K562 (cell line): Measurements from ENCODE around the gene STOML3. TPM values are rescaled to one million over a fixed set of nuclear protein-coding genes. Genes with fewer than 3 reads are reported as not detected.

Experiments used
- ATAC-seq: fragments of 200-7000 bp; cut with Tn5 transposase; 3 replicates; pipeline ENCODE4 v1.9.1; 2020; ENCODE audit warnings: moderate library complexity
- BruUV-seq: library from RNA; stranded (reverse); fragments of 400-500 nt; replicated peaks from 2 replicates; lab custom pipeline; 2021; lab: Mats Ljungman, UMichigan
- CTCF ChIA-PET: fragments of 300-600 bp; formaldehyde crosslinking; extraction: SDS; loops from one replicate; lab custom pipeline; 2021; ENCODE audit warnings: low intra/inter-chr PET ratio; lab: Yijun Ruan, JAX
- POLR2A ChIA-PET: fragments of 300-600, 350-650 bp; sonication (Branson Sonifier 250); formaldehyde crosslinking; extraction: SDS; loops from one replicate; lab custom pipeline; 2021; ENCODE audit warnings: antibody characterized with exemption, inconsistent platforms; lab: Yijun Ruan, JAX
- DNase-seq, 4 experiments: peaks; one replicate each; pipeline versions ENCODE4 v3.0.0 to v3.0.0-alpha.2; 2011 to 2018; ENCODE audit warnings: low spot score in 3 of 4, mixed read lengths in 3 of 4; ENCODE audit errors: extremely low read depth in 1 of 4
- FAIRE-seq: peaks from 2 replicates; lab custom pipeline; 2011; peaks lifted over from hg19 to GRCh38; lab: Jason Lieb, UNC
- H2AFZ ChIP-seq: 2 replicates; pipeline ENCODE4 v1.6.0; 2011; ENCODE audit warnings: low read depth, low read length, control low read depth, inconsistent platforms
- H3K27ac ChIP-seq: fragments of 200-600 bp; 3 replicates; pipeline ENCODE4 v1.8.0; 2011; ENCODE audit warnings: low read depth, mild to moderate bottlenecking, control low read depth, inconsistent platforms, low read length, moderate library complexity, mixed read lengths; ENCODE audit errors: extremely low read depth
- H3K27me3 ChIP-seq, 2 experiments: fragments of 300-600 bp in 1 of 2; 2 replicates in 1 of 2; 3 replicates in 1 of 2; pipeline versions ENCODE4 v1.6.0 to v1.8.0; 2011; ENCODE audit warnings: inconsistent platforms in 2 of 2, low read length in 2 of 2, mild to moderate bottlenecking in 1 of 2, mixed read lengths in 1 of 2, moderate library complexity in 1 of 2; ENCODE audit not compliant: control insufficient read depth in 2 of 2, insufficient read depth in 2 of 2
- H3K36me3 ChIP-seq: fragments of 300-600 bp; 3 replicates; pipeline ENCODE4 v1.8.0; 2011; ENCODE audit warnings: mild to moderate bottlenecking, low read length, inconsistent platforms; ENCODE audit not compliant: control insufficient read depth, insufficient read depth
- H3K4me1 ChIP-seq, 2 experiments: fragments of 200-600 bp in 1 of 2; replicated peaks in 1 of 2; 2 replicates in 1 of 2; 3 replicates in 1 of 2; pipeline versions ENCODE4 v1.5.1 to v1.8.0; 2011; ENCODE audit warnings: inconsistent platforms in 2 of 2, low read length in 2 of 2, mild to moderate bottlenecking in 1 of 2, mixed read lengths in 1 of 2, moderate library complexity in 1 of 2; ENCODE audit not compliant: control insufficient read depth in 2 of 2, insufficient read depth in 2 of 2
- H3K4me2 ChIP-seq: 2 replicates; pipeline ENCODE4 v1.6.1; 2011; ENCODE audit warnings: low read length, control low read depth, inconsistent platforms, mixed read lengths; ENCODE audit not compliant: insufficient read depth
- H3K4me3 ChIP-seq: fragments of 200-600 bp; sonication (generic), shearing (Covaris generic); 2 replicates; pipeline ENCODE4 v1.5.1; 2016; ENCODE audit warnings: control low read depth, inconsistent platforms
- H3K79me2 ChIP-seq: fragments of 200-600 bp; 3 replicates; pipeline ENCODE4 v1.8.0; 2011; ENCODE audit warnings: low read length, inconsistent platforms; ENCODE audit not compliant: control insufficient read depth, insufficient read depth
- H3K9ac ChIP-seq, 2 experiments: 2 replicates each; pipeline versions ENCODE4 v1.6.0 to v1.6.1; 2011; ENCODE audit warnings: low read depth in 2 of 2, low read length in 2 of 2, control low read depth in 1 of 2, inconsistent platforms in 1 of 2, mild to moderate bottlenecking in 1 of 2, mixed read lengths in 1 of 2; ENCODE audit not compliant: insufficient read depth in 1 of 2
- H3K9me1 ChIP-seq: one replicate; pipeline ENCODE4 v1.6.0; 2011; ENCODE audit warnings: inconsistent platforms, mild to moderate bottlenecking, low read length, moderate library complexity; ENCODE audit not compliant: control insufficient read depth, insufficient read depth
- H3K9me3 ChIP-seq: replicated peaks from 2 replicates; pipeline ENCODE4 v1.5.1; 2011; ENCODE audit warnings: low read depth, low read length, inconsistent platforms; ENCODE audit not compliant: control insufficient read depth, insufficient read depth
- H4K20me1 ChIP-seq: replicated peaks from 2 replicates; pipeline ENCODE4 v1.6.1; 2011; ENCODE audit warnings: low read length, inconsistent platforms, mixed read lengths; ENCODE audit not compliant: control insufficient read depth, insufficient read depth
- BCLAF1 ChIP-seq, 2 experiments: fragments of 450-650 bp in 1 of 2; IDR thresholded peaks; 2 replicates each; pipeline ENCODE4 v1.6.1; 2011 to 2017; ENCODE audit warnings: low read depth in 2 of 2, antibody characterized with exemption in 1 of 2, borderline replicate concordance in 1 of 2, low read length in 1 of 2, mild to moderate bottlenecking in 1 of 2, mixed read lengths in 1 of 2; ENCODE audit not compliant: control insufficient read depth in 1 of 2
- MYBL2 ChIP-seq, 2 experiments: fragments of 450-650 bp in 1 of 2; sonication (generic) in 1 of 2; formaldehyde crosslinking in 1 of 2; IDR thresholded peaks; 2 replicates each; pipeline versions ENCODE4 v1.6.1 to v1.8.1; 2017 to 2022; ENCODE audit warnings: borderline replicate concordance in 1 of 2, inconsistent platforms in 1 of 2, low read depth in 1 of 2, mild to moderate bottlenecking in 1 of 2, missing genetic modification reagents in 1 of 2, moderate library complexity in 1 of 2
- PTBP1 ChIP-seq: fragments of 200-400 bp; formaldehyde crosslinking; IDR thresholded peaks from 2 replicates; pipeline ENCODE4 v1.6.1; 2017; ENCODE audit warnings: low read depth, low read length
- TEAD2 ChIP-seq: fragments of 450-650 bp; IDR thresholded peaks from 2 replicates; pipeline ENCODE4 v1.6.1; 2016; ENCODE audit warnings: missing genetic modification characterization, control low read depth, missing compliant biosample characterization
- TGIF2 ChIP-seq: sonication (generic); formaldehyde crosslinking; IDR thresholded peaks from 2 replicates; pipeline ENCODE4 v1.8.1; 2022; ENCODE audit warnings: mild to moderate bottlenecking, missing genetic modification reagents, moderate library complexity
- ZC3H8 ChIP-seq: fragments of 450-650 bp; IDR thresholded peaks from 2 replicates; pipeline ENCODE4 v1.6.1; 2017
- ZNF197 ChIP-seq: fragments of 200-800 bp; sonication (Bioruptor generic); IDR thresholded peaks from 2 replicates; pipeline ENCODE4 v1.6.1; 2016; ENCODE audit warnings: low read depth, missing genetic modification characterization, missing compliant biosample characterization
- ZSCAN32 ChIP-seq: fragments of 450-650 bp; formaldehyde crosslinking; IDR thresholded peaks from 2 replicates; pipeline ENCODE4 v1.4.0; 2020; ENCODE audit warnings: mild to moderate bottlenecking, moderate library complexity
- WGBS: fragments of 100-300 bp; shearing (Covaris generic); methylation state at CpG from one replicate; pipeline ENCODE4 v1.1.6; 2016; ENCODE audit warnings: low coverage, mixed read lengths; ENCODE audit not compliant: insufficient coverage; ENCODE audit errors: missing lambda C conversion rate; 5-methylcytosine and 5-hydroxymethylcytosine counted together
- in situ Hi-C: fragments of 300-500 bp; cut with MboI; formaldehyde crosslinking; loops from 4 replicates; pipeline ENCODE4 v1.15.0; 2018; ENCODE audit warnings: inconsistent platforms, mixed read lengths
- intact Hi-C: fragments of 100-400 bp; cut with micrococcal nuclease; formaldehyde crosslinking; loops from 2 replicates; pipeline ENCODE4 v1.14.2; 2022
- polyA plus RNA-seq, 8 experiments: library from polyadenylated mRNA; depleted of rRNA in 4 of 8; stranded (reverse) in 5 of 8; unstranded in 3 of 8; fragments of >200 nt; fragmentation: Nextera tagmentation in 2 of 8; fragmentation: Illumina TruSeq in 1 of 8; extraction: Ambion mirVana in 2 of 8; extraction: Trizol in 1 of 8; gene quantifications; 2 replicates each; pipeline versions ENCODE4 v1.2.1 to v1.2.3, GENCODE V29; 2011 to 2014; ENCODE audit warnings: inconsistent platforms in 1 of 8, missing spikeins in 1 of 8
- total RNA-seq, 7 experiments: library from RNA; depleted of rRNA in 6 of 7; stranded (reverse); fragments of >200 nt in 6 of 7; fragmentation: Illumina TruSeq in 2 of 7; extraction: Trizol in 2 of 7; gene quantifications; 2 replicates each; pipeline versions ENCODE4 v1.2.1 to v1.2.3, GENCODE V29; 2011 to 2021; ENCODE audit warnings: low replicate concordance in 1 of 7
- TF ChIP-seq, protein P1 (sequence below): sonication (generic); formaldehyde crosslinking; IDR thresholded peaks from 2 replicates; pipeline ENCODE4 v1.8.0; 2023; ENCODE audit warnings: mild to moderate bottlenecking, missing genetic modification reagents
- TF ChIP-seq, protein P2 (sequence below): fragments of 450-650 bp; formaldehyde crosslinking; IDR thresholded peaks from 2 replicates; pipeline ENCODE4 v1.4.0; 2020; ENCODE audit warnings: mild to moderate bottlenecking
- TF ChIP-seq, protein P3 (sequence below): fragments of 250-450 bp; sonication (Bioruptor Pico); IDR thresholded peaks from 2 replicates; pipeline ENCODE4 v1.5.0; 2021

Gene STOML3
- total and polyA plus RNA-seq, 9 of the 15 experiments (the other 6 are each of a cell fraction or from before 2014, with no cell fraction given): 0.04 TPM; not detected in 8

- no peaks in the 10 kb centered on the region for H3K9me1 ChIP-seq
- intact Hi-C loops (no loop called here), in situ Hi-C loops (no loop called here)
- peak overlapping the region; percentile 87 for H3K4me3 ChIP-seq
- no peak for ATAC-seq
- H3K9ac ChIP-seq: peak overlapping the region; percentile 79 to 82; a peak in 3 of 4 replicates
- H2AFZ ChIP-seq: no peak overlapping the region
- WGBS: 0% methylated on average over 2 of the region's 2 CpGs
- H3K4me1 ChIP-seq: peaks cover 7 to 11% of the 10 kb centered on the region in 2 experiments; a peak in 4 of 5 replicates
- peak in 1 of 4 experiments; percentile 3 for DNase-seq
- no peaks in the 10 kb centered on the region for H3K27me3 ChIP-seq
- no peaks in the 10 kb centered on the region for H3K9me3 ChIP-seq
- H3K27ac ChIP-seq: peak overlapping the region; percentile 83; the same call in 2 of the 3 replicates
- ChIA-PET POLR2A (no interaction called here), CTCF (no interaction called here)
- FAIRE-seq: no peak
- peaks cover 89% of the 10 kb centered on the region for H3K79me2 ChIP-seq
- peak overlapping the region; percentile 78 for H3K4me2 ChIP-seq
- H3K36me3 ChIP-seq: peaks cover 14% of the 10 kb centered on the region; the same call in 2 of the 3 replicates
- H4K20me1 ChIP-seq: peaks cover 9% of the 10 kb centered on the region; the same call in 1 of the 2 replicates
- BruUV-seq: no TSS peak
- TF ChIP-seq PTBP1 (no peak), ZC3H8 (no peak), MYBL2 (IDR thresholded peaks at IDR 0.05; ENCODE audit: low read depth) (no peak), MYBL2 (CRISPR knock-in tag; IDR thresholded peaks at IDR 0.05; ENCODE audit: borderline replicate concordance) (no peak), TEAD2 (no peak), BCLAF1 (IDR thresholded peaks at IDR 0.05; ENCODE audit: borderline replicate concordance in 1 of 2, control insufficient read depth in 1 of 2, low read depth in 2 of 2, low read length in 1 of 2) (no peak), ZNF197 (CRISPR knock-in tag) (no peak), TGIF2 (CRISPR knock-in tag) (no peak), ZSCAN32 (CRISPR knock-in tag) (no peak)
- TF ChIP-seq, protein P1, sequence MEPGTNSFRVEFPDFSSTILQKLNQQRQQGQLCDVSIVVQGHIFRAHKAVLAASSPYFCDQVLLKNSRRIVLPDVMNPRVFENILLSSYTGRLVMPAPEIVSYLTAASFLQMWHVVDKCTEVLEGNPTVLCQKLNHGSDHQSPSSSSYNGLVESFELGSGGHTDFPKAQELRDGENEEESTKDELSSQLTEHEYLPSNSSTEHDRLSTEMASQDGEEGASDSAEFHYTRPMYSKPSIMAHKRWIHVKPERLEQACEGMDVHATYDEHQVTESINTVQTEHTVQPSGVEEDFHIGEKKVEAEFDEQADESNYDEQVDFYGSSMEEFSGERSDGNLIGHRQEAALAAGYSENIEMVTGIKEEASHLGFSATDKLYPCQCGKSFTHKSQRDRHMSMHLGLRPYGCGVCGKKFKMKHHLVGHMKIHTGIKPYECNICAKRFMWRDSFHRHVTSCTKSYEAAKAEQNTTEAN (CRISPR knock-in tag): no peak
- TF ChIP-seq, protein P2, sequence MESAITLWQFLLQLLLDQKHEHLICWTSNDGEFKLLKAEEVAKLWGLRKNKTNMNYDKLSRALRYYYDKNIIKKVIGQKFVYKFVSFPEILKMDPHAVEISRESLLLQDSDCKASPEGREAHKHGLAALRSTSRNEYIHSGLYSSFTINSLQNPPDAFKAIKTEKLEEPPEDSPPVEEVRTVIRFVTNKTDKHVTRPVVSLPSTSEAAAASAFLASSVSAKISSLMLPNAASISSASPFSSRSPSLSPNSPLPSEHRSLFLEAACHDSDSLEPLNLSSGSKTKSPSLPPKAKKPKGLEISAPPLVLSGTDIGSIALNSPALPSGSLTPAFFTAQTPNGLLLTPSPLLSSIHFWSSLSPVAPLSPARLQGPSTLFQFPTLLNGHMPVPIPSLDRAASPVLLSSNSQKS (CRISPR knock-in tag): no peak
- TF ChIP-seq, protein P3, sequence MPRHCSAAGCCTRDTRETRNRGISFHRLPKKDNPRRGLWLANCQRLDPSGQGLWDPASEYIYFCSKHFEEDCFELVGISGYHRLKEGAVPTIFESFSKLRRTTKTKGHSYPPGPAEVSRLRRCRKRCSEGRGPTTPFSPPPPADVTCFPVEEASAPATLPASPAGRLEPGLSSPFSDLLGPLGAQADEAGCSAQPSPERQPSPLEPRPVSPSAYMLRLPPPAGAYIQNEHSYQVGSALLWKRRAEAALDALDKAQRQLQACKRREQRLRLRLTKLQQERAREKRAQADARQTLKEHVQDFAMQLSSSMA: no peak
Observed at GRCh38 chr13:39035799-39036198, 45.2 kb upstream of the STOML3 start.
